Loucy (cell line): ENCODE data around the gene KRTAP10-5.
"Not testable (repeated sequence)": the region's sequence is repeated elsewhere in the genome, so short reads cannot be mapped to it uniquely, and the experiment has no call there.

Experiments used
- H2AFZ ChIP-seq: fragments of 200-600 bp; sonication (generic); 2 replicates; pipeline ENCODE4 v1.6.0; 2016; ENCODE audit warnings: antibody characterized with exemption, mild to moderate bottlenecking, low read length, moderate library complexity
- H3F3A ChIP-seq: fragments of 200-600 bp; 2 replicates; pipeline ENCODE4 v1.6.0; 2016; ENCODE audit warnings: antibody characterized with exemption, low read depth, mild to moderate bottlenecking
- H3K27me3 ChIP-seq: fragments of 200-600 bp; sonication (generic); 2 replicates; pipeline ENCODE4 v1.6.1; 2014; ENCODE audit warnings: low read length, mild to moderate bottlenecking; ENCODE audit not compliant: insufficient read depth, poor library complexity, severe bottlenecking
- H3K36me3 ChIP-seq: fragments of 200-600 bp; sonication (generic); 2 replicates; pipeline ENCODE4 v1.6.1; 2016; ENCODE audit warnings: low read length; ENCODE audit not compliant: insufficient read depth
- H3K4me1 ChIP-seq: fragments of 200-600 bp; sonication (generic); 2 replicates; pipeline ENCODE4 v1.5.1; 2014; ENCODE audit warnings: low read length, mild to moderate bottlenecking; ENCODE audit not compliant: insufficient read depth, poor library complexity, severe bottlenecking
- H3K4me2 ChIP-seq: fragments of 200-600 bp; sonication (generic); 2 replicates; pipeline ENCODE4 v1.6.0; 2014; ENCODE audit warnings: antibody characterized with exemption, low read length, low read depth, mild to moderate bottlenecking; ENCODE audit not compliant: poor library complexity, severe bottlenecking
- H3K4me3 ChIP-seq: fragments of 200-600 bp; sonication (generic); 2 replicates; pipeline ENCODE4 v1.5.1; 2014; ENCODE audit warnings: low read length, mild to moderate bottlenecking, mixed read lengths; ENCODE audit not compliant: poor library complexity, severe bottlenecking
- H3K79me2 ChIP-seq: fragments of 200-600 bp; sonication (generic); 2 replicates; pipeline ENCODE4 v1.6.1; 2014; ENCODE audit warnings: low read length; ENCODE audit not compliant: insufficient read depth
- H3K9ac ChIP-seq: fragments of 200-600 bp; sonication (generic); 2 replicates; pipeline ENCODE4 v1.6.0; 2014; ENCODE audit warnings: mild to moderate bottlenecking, low read depth, low read length, moderate library complexity; ENCODE audit not compliant: poor library complexity, severe bottlenecking
- H3K9me2 ChIP-seq: fragments of 200-600 bp; sonication (generic); replicated peaks from 2 replicates; pipeline ENCODE4 v1.6.1; 2016; ENCODE audit warnings: low read depth, low read length, mixed read lengths
- H3K9me3 ChIP-seq: fragments of 200-600 bp; sonication (generic); 2 replicates; pipeline ENCODE4 v1.6.1; 2014; ENCODE audit warnings: mild to moderate bottlenecking, antibody characterized with exemption, low read length, low read depth; ENCODE audit not compliant: insufficient read depth
- H4K20me1 ChIP-seq: fragments of 200-600 bp; sonication (generic); 2 replicates; pipeline ENCODE4 v1.6.0; 2014; ENCODE audit warnings: antibody characterized with exemption, low read length, mild to moderate bottlenecking; ENCODE audit not compliant: insufficient read depth, poor library complexity, severe bottlenecking
- EZH2phosphoT487 ChIP-seq: fragments of 200-600 bp; IDR thresholded peaks from 2 replicates; pipeline ENCODE4 v1.6.1; 2018; ENCODE audit warnings: antibody characterized with exemption, mild to moderate bottlenecking, moderate library complexity, borderline replicate concordance

Gene KRTAP10-5, protein sequence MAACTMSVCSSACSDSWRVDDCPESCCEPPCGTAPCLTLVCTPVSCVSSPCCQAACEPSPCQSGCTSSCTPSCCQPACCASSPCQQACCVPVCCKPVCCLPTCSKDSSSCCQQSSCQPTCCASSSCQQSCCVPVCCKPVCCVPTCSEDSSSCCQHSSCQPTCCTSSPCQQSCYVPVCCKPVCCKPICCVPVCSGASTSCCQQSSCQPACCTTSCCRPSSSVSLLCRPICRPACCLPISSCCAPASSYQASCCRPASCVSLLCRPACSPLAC

DNA sequence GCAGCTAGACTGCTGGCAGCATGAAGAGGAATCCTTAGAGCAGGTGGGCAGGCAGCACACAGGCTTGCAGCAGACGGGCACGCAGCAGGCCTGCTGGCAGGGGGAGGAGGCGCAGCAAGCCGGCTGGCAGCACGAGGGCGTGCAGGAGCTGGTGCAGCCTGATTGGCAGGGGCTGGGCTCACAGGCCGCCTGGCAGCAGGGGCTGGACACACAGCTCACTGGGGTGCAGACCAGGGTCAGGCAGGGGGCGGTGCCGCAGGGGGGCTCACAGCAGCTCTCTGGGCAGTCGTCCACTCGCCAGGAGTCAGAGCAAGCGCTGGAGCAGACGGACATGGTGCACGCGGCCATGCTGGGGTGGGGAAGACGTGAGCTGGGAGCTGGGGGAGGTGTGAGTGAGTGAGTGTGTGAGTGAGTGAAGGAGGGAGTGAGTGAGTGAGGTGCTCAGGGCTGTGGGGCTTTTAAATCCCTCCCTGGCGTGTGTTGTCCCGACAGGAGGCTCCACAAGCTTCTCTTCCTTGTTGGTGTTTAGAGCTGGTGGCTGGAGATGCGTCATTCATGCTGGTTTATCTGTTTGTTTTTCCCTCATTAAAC lies at the start of gene KRTAP10-5:
TSS of gene KRTAP10-5 (minus strand) at position 374 of the 591 bp plus-strand sequence. CDS start at position 348, 26 bp downstream.
- not testable (repeated sequence) for H3K9me3 ChIP-seq, H3K4me1 ChIP-seq, H3K9ac ChIP-seq, H3K27me3 ChIP-seq, H3K36me3 ChIP-seq, H3K4me2 ChIP-seq, H4K20me1 ChIP-seq, H3K4me3 ChIP-seq, H3K79me2 ChIP-seq, H3F3A ChIP-seq, H2AFZ ChIP-seq, H3K9me2 ChIP-seq

DNA sequence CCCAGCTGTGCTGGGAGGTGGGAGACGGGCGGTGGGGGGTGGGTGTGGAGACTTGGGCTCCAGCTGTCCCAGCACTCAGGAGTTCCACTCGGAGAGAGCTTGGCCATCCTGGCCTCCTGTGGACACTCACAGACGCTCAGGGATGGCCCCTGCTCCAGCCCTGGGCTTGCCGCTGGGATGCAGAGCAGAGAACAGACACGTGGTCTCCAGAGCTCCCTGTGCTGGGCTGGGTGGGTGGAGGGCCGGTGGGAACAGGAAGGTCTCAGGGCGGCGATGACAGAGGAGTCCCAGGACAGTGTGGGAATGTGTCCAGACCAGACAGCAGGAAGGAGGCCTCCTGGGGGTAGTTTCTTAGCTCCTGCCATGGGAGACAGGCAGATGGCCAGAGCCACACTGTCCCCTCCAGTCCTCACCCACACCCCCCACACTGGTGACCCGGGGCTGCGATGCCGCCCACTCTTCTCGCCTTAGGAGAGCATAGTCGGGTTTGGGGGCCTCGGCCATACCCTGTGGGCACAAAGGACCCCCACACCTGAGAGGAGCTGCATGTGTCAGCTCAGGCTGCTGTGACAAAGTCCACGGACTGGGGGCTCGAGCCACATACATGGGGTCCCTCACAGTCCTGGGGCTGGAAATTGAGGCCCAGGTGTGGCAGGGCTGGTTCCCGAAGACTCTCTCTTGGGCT lies 48.4 kb upstream of the KRTAP10-5 start:
- H3K27me3 ChIP-seq = no peaks in the 10 kb centered on the region
- TF ChIP-seq EZH2phosphoT487 = no peak
- H3K79me2 ChIP-seq = no peaks in the 10 kb centered on the region
- no peaks in the 10 kb centered on the region for H3F3A ChIP-seq
- no peaks in the 10 kb centered on the region for H3K36me3 ChIP-seq
- no peak overlapping the region for H3K9ac ChIP-seq
- no peaks in the 10 kb centered on the region for H3K4me1 ChIP-seq
- H4K20me1 ChIP-seq = no peaks in the 10 kb centered on the region
- H3K4me2 ChIP-seq = no peak overlapping the region
- H3K9me2 ChIP-seq = no peaks in the 10 kb centered on the region
- H3K4me3 ChIP-seq = no peak overlapping the region
- H2AFZ ChIP-seq = no peak overlapping the region
- H3K9me3 ChIP-seq = peaks cover 17% of the 10 kb centered on the region; the same call in 1 of the 2 replicates

DNA sequence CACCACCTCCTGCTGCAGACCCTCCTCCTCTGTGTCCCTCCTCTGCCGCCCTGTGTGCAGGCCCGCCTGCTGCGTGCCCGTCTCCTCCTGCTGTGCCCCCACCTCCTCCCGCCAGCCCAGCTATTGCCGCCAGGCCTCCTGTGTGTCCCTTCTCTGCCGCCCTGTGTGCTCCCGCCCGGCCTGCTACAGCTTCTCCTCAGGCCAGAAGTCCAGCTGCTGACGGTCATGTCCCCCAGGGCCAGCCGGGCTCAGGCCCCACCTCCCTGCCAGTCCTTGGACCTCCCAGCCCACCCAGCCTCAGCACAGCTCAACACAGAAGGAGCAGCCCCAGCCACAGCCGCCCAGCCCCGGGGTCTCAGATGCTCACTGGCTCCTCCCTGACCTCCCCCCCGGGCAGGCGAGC lies 47.4 kb upstream of the KRTAP10-5 start:
- not testable (repeated sequence) for H2AFZ ChIP-seq, H3K9ac ChIP-seq, H3K9me2 ChIP-seq, H4K20me1 ChIP-seq, H3K36me3 ChIP-seq, H3F3A ChIP-seq, H3K4me2 ChIP-seq, H3K4me3 ChIP-seq, H3K79me2 ChIP-seq, H3K4me1 ChIP-seq, H3K27me3 ChIP-seq
- peaks cover 22% of the 10 kb centered on the region; the same call in 1 of the 2 replicates for H3K9me3 ChIP-seq

DNA sequence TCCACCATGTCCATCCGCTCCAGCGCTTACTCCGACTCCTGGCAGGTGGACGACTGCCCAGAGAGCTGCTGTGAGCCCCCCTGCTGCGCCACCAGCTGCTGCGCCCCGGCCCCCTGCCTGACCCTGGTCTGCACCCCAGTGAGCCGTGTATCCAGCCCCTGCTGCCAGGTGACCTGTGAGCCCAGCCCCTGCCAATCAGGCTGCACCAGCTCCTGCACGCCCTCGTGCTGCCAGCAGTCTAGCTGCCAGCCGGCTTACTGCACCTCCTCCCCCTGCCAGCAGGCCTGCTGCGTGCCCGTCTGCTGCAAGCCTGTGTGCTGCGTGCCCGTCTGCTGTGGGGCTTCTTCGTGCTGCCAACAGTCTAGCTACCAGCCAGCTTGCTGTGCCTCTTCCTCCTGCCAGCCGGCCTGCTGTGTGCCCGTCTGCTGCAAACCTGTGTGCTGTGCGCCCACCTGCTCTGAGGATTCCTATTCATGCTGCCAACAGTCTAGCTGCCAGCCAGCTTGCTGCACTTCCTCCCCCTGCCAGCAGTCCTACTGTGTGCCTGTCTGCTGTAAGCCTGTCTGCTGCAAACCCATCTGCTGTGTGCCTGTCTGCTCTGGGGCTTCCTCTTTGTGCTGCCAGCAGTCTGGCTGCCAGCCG lies 46.9 kb upstream of the KRTAP10-5 start:
- H3K36me3 ChIP-seq, H4K20me1 ChIP-seq, H2AFZ ChIP-seq, H3K27me3 ChIP-seq, H3K4me3 ChIP-seq, H3K4me2 ChIP-seq, H3F3A ChIP-seq, H3K79me2 ChIP-seq, H3K9me2 ChIP-seq, H3K9ac ChIP-seq, H3K4me1 ChIP-seq: not testable (repeated sequence)
- peaks cover 21% of the 10 kb centered on the region; the same call in 1 of the 2 replicates for H3K9me3 ChIP-seq
